K562 (cell line): ENCODE data around the gene LYZL6. TPM values are rescaled to one million over a fixed set of nuclear protein-coding genes. Genes with fewer than 3 reads are reported as not detected.

Experiments used
- ARID2 ChIP-seq: fragments of 450-650 bp; IDR thresholded peaks from 2 replicates; pipeline ENCODE4 v1.6.1; 2017; ENCODE audit warnings: antibody characterized with exemption, mild to moderate bottlenecking
- BCOR ChIP-seq: fragments of 450-650 bp; IDR thresholded peaks from 2 replicates; pipeline ENCODE4 v1.6.1; 2016
- CREM ChIP-seq: IDR thresholded peaks from 2 replicates; pipeline ENCODE4 v1.6.1; 2014; ENCODE audit warnings: antibody characterized with exemption, low read depth
- E2F3 ChIP-seq: fragments of 250-450 bp; sonication (Bioruptor Pico); IDR thresholded peaks from 2 replicates; pipeline ENCODE4 v1.4.0; 2020; ENCODE audit warnings: mild to moderate bottlenecking
- HDAC1 ChIP-seq, 2 experiments: fragments of 450-650 bp; IDR thresholded peaks; 2 replicates each; pipeline ENCODE4 v1.6.1; 2016 to 2017; ENCODE audit warnings: inconsistent platforms in 1 of 2, mild to moderate bottlenecking in 1 of 2, moderate library complexity in 1 of 2
- HMG20B ChIP-seq: fragments of 250-450 bp; sonication (Bioruptor Pico); IDR thresholded peaks from 2 replicates; pipeline ENCODE4 v1.5.0; 2021; ENCODE audit warnings: mild to moderate bottlenecking
- HNRNPK ChIP-seq: fragments of 200-400 bp; formaldehyde crosslinking; IDR thresholded peaks from one replicate; pipeline ENCODE4 v1.6.1; 2018; ENCODE audit warnings: mild to moderate bottlenecking, low read depth, low read length; ENCODE audit not compliant: poor library complexity, severe bottlenecking
- IRF9 ChIP-seq: fragments of 450-650 bp; IDR thresholded peaks from 2 replicates; pipeline ENCODE4 v1.6.1; 2016; ENCODE audit warnings: missing biosample characterization, missing genetic modification characterization
- KHSRP ChIP-seq: fragments of 450-650 bp; IDR thresholded peaks from 2 replicates; pipeline ENCODE4 v1.6.1; 2017
- MCM2 ChIP-seq: fragments of 450-650 bp; IDR thresholded peaks from 2 replicates; pipeline ENCODE4 v1.6.1; 2017; ENCODE audit warnings: low read depth, mild to moderate bottlenecking
- MCM7 ChIP-seq, 2 experiments: fragments of 450-650 bp; IDR thresholded peaks; 2 replicates each; pipeline ENCODE4 v1.6.1; 2016 to 2018
- MYBL2 ChIP-seq, 2 experiments: fragments of 450-650 bp in 1 of 2; sonication (generic) in 1 of 2; formaldehyde crosslinking in 1 of 2; IDR thresholded peaks; 2 replicates each; pipeline versions ENCODE4 v1.6.1 to v1.8.1; 2017 to 2022; ENCODE audit warnings: borderline replicate concordance in 1 of 2, inconsistent platforms in 1 of 2, low read depth in 1 of 2, mild to moderate bottlenecking in 1 of 2, missing genetic modification reagents in 1 of 2, moderate library complexity in 1 of 2
- RBBP5 ChIP-seq: fragments of 200-600 bp; sonication (generic); IDR thresholded peaks from 2 replicates; pipeline ENCODE4 v1.6.1; 2012; ENCODE audit warnings: borderline replicate concordance, mild to moderate bottlenecking, low read length, control low read depth, inconsistent platforms; ENCODE audit not compliant: insufficient read depth, poor library complexity, severe bottlenecking
- RBFOX2 ChIP-seq: fragments of 200-400 bp; formaldehyde crosslinking; IDR thresholded peaks from 2 replicates; pipeline ENCODE4 v1.6.1; 2017; ENCODE audit warnings: low read depth, mild to moderate bottlenecking, low read length, moderate library complexity
- RBM17 ChIP-seq: fragments of 200-400 bp; formaldehyde crosslinking; IDR thresholded peaks from 2 replicates; pipeline ENCODE4 v1.6.1; 2017; ENCODE audit warnings: low read depth, mild to moderate bottlenecking, low read length, borderline replicate concordance
- RFX1 ChIP-seq: fragments of 450-650 bp; IDR thresholded peaks from 2 replicates; pipeline ENCODE4 v1.6.1; 2016; ENCODE audit warnings: mild to moderate bottlenecking, moderate library complexity
- TAF7 ChIP-seq: fragments of 450-650 bp; IDR thresholded peaks from 2 replicates; pipeline ENCODE4 v1.6.1; 2016; ENCODE audit warnings: missing genetic modification characterization, missing compliant biosample characterization
- THAP12 ChIP-seq: fragments of 250-450 bp; sonication (Bioruptor Pico); IDR thresholded peaks from 2 replicates; pipeline ENCODE4 v1.9.0; 2021; ENCODE audit warnings: mild to moderate bottlenecking, inconsistent platforms
- ZNF431 ChIP-seq: sonication (generic); formaldehyde crosslinking; IDR thresholded peaks from 2 replicates; pipeline ENCODE4 v1.8.0; 2022; ENCODE audit warnings: mild to moderate bottlenecking, missing genetic modification reagents
- polyA plus RNA-seq, 8 experiments: library from polyadenylated mRNA; depleted of rRNA in 4 of 8; stranded (reverse) in 5 of 8; unstranded in 3 of 8; fragments of >200 nt; fragmentation: Nextera tagmentation in 2 of 8; fragmentation: Illumina TruSeq in 1 of 8; extraction: Ambion mirVana in 2 of 8; extraction: Trizol in 1 of 8; gene quantifications; 2 replicates each; pipeline versions ENCODE4 v1.2.1 to v1.2.3, GENCODE V29; 2011 to 2014; ENCODE audit warnings: inconsistent platforms in 1 of 8, missing spikeins in 1 of 8
- total RNA-seq, 7 experiments: library from RNA; depleted of rRNA in 6 of 7; stranded (reverse); fragments of >200 nt in 6 of 7; fragmentation: Illumina TruSeq in 2 of 7; extraction: Trizol in 2 of 7; gene quantifications; 2 replicates each; pipeline versions ENCODE4 v1.2.1 to v1.2.3, GENCODE V29; 2011 to 2021; ENCODE audit warnings: low replicate concordance in 1 of 7
- TF ChIP-seq, protein P1 (sequence below): fragments of 450-650 bp; IDR thresholded peaks from 2 replicates; pipeline ENCODE4 v1.6.1; 2018; ENCODE audit warnings: mild to moderate bottlenecking, low read depth; ENCODE audit not compliant: partially characterized antibody
- TF ChIP-seq, protein P2 (sequence below): fragments of 250-450 bp; sonication (Bioruptor Pico); IDR thresholded peaks from 2 replicates; pipeline ENCODE4 v1.4.0; 2020; ENCODE audit warnings: mild to moderate bottlenecking, moderate library complexity, borderline replicate concordance

Gene LYZL6
- total and polyA plus RNA-seq, 9 of the 15 experiments (the other 6 are each of a cell fraction or from before 2014, with no cell fraction given) = not detected

DNA sequence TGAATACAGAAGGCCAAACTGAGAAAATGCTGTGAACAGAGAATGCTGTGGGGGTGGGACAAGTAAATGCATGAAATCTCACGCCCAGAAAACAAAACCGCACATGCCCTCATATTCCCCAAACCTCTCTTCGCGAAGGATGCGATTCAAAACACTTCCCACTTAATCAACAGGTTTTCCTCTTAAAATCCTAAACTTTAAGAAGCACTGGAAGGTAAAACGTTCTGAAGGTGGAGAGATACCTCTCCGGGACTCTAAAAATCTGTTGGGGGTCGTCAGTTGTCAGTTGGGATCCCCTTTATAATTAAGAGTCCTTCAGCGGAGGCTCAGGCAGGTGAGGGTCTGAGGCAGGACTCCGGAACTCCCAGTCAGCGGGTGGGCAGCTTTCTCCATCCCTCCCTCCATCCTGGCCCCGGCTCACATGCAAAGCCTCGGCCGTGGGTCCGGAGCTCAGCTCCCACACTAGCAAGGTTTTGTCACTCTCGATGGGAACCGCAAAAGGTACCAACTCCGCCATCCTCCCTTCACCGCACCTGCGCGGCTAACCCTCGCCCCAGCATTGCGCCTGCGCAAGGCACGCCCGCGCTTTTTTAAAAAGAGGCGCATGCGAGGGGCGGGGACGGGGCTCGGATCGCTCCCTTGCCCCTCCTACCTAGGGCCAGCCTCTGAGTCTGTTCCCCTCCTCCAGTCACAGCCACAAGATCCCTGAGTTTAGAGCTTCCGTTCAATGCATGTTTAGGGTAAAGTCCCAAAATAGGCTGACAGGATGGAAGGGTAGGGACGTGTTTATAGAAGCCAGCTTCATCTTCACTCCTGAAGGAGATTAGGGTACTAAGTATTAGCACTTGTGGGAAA is 13.1 kb downstream of the LYZL6 start, which contains the start of gene RDM1 (continued):
- TF ChIP-seq RBBP5 (no peak), MYBL2 (IDR thresholded peaks at IDR 0.05; ENCODE audit: low read depth) (peak; percentile 94), MYBL2 (CRISPR knock-in tag; IDR thresholded peaks at IDR 0.05; ENCODE audit: borderline replicate concordance) (no peak), THAP12 (peak; percentile 49; the same call in 1 of the 2 replicates), HDAC1 (IDR thresholded peaks at IDR 0.05) (no peak), MCM7 (IDR thresholded peaks at IDR 0.05) (no peak), E2F3 (CRISPR knock-in tag) (peak; percentile 86), HNRNPK (no peak), ZNF431 (CRISPR knock-in tag) (no peak), RBM17 (no peak), ARID2 (no peak), KHSRP (no peak), MCM2 (no peak), CREM (no peak), RFX1 (no peak), TAF7 (tag) (no peak), HMG20B (CRISPR knock-in tag) (no peak), RBFOX2 (peak; percentile 76), IRF9 (no peak), BCOR (no peak)
- TF ChIP-seq, protein P1, sequence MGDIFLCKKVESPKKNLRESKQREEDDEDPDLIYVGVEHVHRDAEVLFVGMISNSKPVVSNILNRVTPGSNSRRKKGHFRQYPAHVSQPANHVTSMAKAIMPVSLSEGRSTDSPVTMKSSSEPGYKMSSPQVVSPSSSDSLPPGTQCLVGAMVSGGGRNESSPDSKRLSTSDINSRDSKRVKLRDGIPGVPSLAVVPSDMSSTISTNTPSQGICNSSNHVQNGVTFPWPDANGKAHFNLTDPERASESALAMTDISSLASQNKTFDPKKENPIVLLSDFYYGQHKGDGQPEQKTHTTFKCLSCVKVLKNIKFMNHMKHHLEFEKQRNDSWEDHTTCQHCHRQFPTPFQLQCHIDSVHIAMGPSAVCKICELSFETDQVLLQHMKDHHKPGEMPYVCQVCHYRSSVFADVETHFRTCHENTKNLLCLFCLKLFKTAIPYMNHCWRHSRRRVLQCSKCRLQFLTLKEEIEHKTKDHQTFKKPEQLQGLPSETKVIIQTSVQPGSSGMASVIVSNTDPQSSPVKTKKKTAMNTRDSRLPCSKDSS = no peak
- TF ChIP-seq, protein P2, sequence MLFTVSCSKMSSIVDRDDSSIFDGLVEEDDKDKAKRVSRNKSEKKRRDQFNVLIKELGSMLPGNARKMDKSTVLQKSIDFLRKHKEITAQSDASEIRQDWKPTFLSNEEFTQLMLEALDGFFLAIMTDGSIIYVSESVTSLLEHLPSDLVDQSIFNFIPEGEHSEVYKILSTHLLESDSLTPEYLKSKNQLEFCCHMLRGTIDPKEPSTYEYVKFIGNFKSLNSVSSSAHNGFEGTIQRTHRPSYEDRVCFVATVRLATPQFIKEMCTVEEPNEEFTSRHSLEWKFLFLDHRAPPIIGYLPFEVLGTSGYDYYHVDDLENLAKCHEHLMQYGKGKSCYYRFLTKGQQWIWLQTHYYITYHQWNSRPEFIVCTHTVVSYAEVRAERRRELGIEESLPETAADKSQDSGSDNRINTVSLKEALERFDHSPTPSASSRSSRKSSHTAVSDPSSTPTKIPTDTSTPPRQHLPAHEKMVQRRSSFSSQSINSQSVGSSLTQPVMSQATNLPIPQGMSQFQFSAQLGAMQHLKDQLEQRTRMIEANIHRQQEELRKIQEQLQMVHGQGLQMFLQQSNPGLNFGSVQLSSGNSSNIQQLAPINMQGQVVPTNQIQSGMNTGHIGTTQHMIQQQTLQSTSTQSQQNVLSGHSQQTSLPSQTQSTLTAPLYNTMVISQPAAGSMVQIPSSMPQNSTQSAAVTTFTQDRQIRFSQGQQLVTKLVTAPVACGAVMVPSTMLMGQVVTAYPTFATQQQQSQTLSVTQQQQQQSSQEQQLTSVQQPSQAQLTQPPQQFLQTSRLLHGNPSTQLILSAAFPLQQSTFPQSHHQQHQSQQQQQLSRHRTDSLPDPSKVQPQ (CRISPR knock-in tag) = no peak
